GM19395 (cell line): Measurements from ENCODE around the gene CYP24A1.

Source experiments
- ATAC-seq: cut with Tn5 transposase; IDR thresholded peaks from one replicate; pipeline ENCODE4 v1.9.1; 2021; ENCODE audit warnings: mild to moderate bottlenecking, moderate library complexity; ENCODE audit not compliant: unreplicated experiment

CYP24A1 gene

GRCh38 chr20:54173653-54174456 is at the start of gene CYP24A1:
Gene CYP24A1 (minus strand): TSS chr20:54173986. CDS start chr20:54173579, 407 bp downstream.
- ATAC-seq: no peak

GRCh38 chr20:54223285-54223684 is 49.5 kb upstream of the CYP24A1 start:
- no peak for ATAC-seq

GRCh38 chr20:54221996-54222890 is 48.5 kb upstream of the CYP24A1 start:
- no peak for ATAC-seq

GRCh38 chr20:54221353-54221752 is 47.6 kb upstream of the CYP24A1 start:
- ATAC-seq: peak; percentile 77

GRCh38 chr20:54220722-54221121 is 46.9 kb upstream of the CYP24A1 start:
- no peak for ATAC-seq

GRCh38 chr20:54219751-54220426 is 46.1 kb upstream of the CYP24A1 start:
- ATAC-seq: no peak

- ATAC-seq: no peak
Observed at GRCh38 chr20:54218470-54218869, 44.7 kb upstream of the CYP24A1 start.

GRCh38 chr20:54217762-54218161 is 44.0 kb upstream of the CYP24A1 start:
- ATAC-seq: no peak

- no peak for ATAC-seq
Observed at GRCh38 chr20:54215157-54215789, 41.5 kb upstream of the CYP24A1 start.

- ATAC-seq: no peak
Observed at GRCh38 chr20:54214566-54214965, 40.8 kb upstream of the CYP24A1 start.

- no peak for ATAC-seq
Observed at GRCh38 chr20:54212871-54213270, 39.1 kb upstream of the CYP24A1 start.

GRCh38 chr20:54212226-54212625 is 38.4 kb upstream of the CYP24A1 start:
- ATAC-seq: no peak

GRCh38 chr20:54209216-54209813 is 35.5 kb upstream of the CYP24A1 start:
- ATAC-seq: no peak

GRCh38 chr20:54208548-54209176 is 34.9 kb upstream of the CYP24A1 start:
- ATAC-seq: peak; percentile 20

- peak; percentile 96 for ATAC-seq
Observed at GRCh38 chr20:54207743-54208547, 34.2 kb upstream of the CYP24A1 start, which contains the start of gene PFDN4. Gene PFDN4 (plus strand): TSS chr20:54208087. CDS start chr20:54208101, 14 bp downstream.

- peak; percentile 28 for ATAC-seq
Observed at GRCh38 chr20:54207053-54207742, 33.4 kb upstream of the CYP24A1 start.

GRCh38 chr20:54205450-54205849 is 31.7 kb upstream of the CYP24A1 start:
- no peak for ATAC-seq

- ATAC-seq: no peak
Observed at GRCh38 chr20:54204481-54204880, 30.7 kb upstream of the CYP24A1 start.
